HCT116 (cell line): ENCODE measurements around the gene TYK2. TPM values are rescaled to one million over a fixed set of nuclear protein-coding genes. Genes with fewer than 3 reads are reported as not detected.

ENCODE experiments used
- ATAC-seq: fragments of 200-7000 bp; cut with Tn5 transposase; 2 replicates; pipeline ENCODE4 v1.9.1; 2020; ENCODE audit warnings: mild to moderate bottlenecking, moderate library complexity
- BruUV-seq: library from RNA; stranded (reverse); fragments of 400-500 nt; replicated peaks from 2 replicates; lab custom pipeline; 2021; lab: Mats Ljungman, UMichigan
- CTCF ChIA-PET: fragments of 300-600 bp; sonication (Branson Sonifier 250); formaldehyde crosslinking; loops from one replicate; lab custom pipeline; 2021; ENCODE audit warnings: antibody characterized with exemption; lab: Charles Lee
- POLR2A ChIA-PET: fragments of 300-600, 350-600 bp; sonication (Branson Sonifier 250); formaldehyde crosslinking; loops from one replicate; lab custom pipeline; 2021; ENCODE audit warnings: antibody characterized with exemption; lab: Charles Lee
- RAD21 ChIA-PET, 2 experiments: fragments of 300-600 bp; sonication (Branson Sonifier 250); formaldehyde crosslinking; loops; one replicate each; lab custom pipeline; 2023; ENCODE audit warnings: low total read pairs in 2 of 2; ENCODE audit not compliant: uncharacterized antibody in 2 of 2, unreplicated experiment in 2 of 2, low non-redundant PET in 1 of 2; lab: Charles Lee
- DNase-seq: peaks from one replicate; pipeline ENCODE4 v3.0.0-alpha.2; 2010; ENCODE audit warnings: low read depth, low spot score
- H2AFZ ChIP-seq: fragments of 200-600 bp; shearing (Covaris generic), sonication (generic); 2 replicates; pipeline ENCODE4 v1.6.1; 2017; ENCODE audit warnings: low read depth, mixed run types, mixed read lengths, antibody characterized with exemption, low read length; ENCODE audit not compliant: poor library complexity, severe bottlenecking
- H3K27ac ChIP-seq: 2 replicates; pipeline ENCODE4 v1.5.1; 2012; ENCODE audit warnings: low read depth, low read length
- H3K27me3 ChIP-seq: fragments of 200-600 bp; sonication (generic); 2 replicates; pipeline ENCODE4 v1.6.1; 2016; ENCODE audit warnings: mixed run types, low read length, mixed read lengths; ENCODE audit not compliant: insufficient read depth
- H3K36me3 ChIP-seq, 2 experiments: fragments of 200-500 bp in 1 of 2; fragments of 200-600 bp in 1 of 2; sonication (Bioruptor generic) in 1 of 2; sonication (generic) in 1 of 2; 2 replicates each; pipeline versions ENCODE4 v1.5.1 to v1.6.1; 2014 to 2016; ENCODE audit warnings: low read length in 2 of 2, inconsistent platforms in 1 of 2, mixed read lengths in 1 of 2, mixed run types in 1 of 2; ENCODE audit not compliant: insufficient read depth in 2 of 2, control insufficient read depth in 1 of 2
- H3K4me1 ChIP-seq, 2 experiments: fragments of 200-600 bp in 1 of 2; sonication (generic) in 1 of 2; 2 replicates each; pipeline versions ENCODE4 v1.5.1 to v1.6.1; 2012 to 2017; ENCODE audit warnings: low read length in 2 of 2, inconsistent platforms in 1 of 2, mild to moderate bottlenecking in 1 of 2, mixed read lengths in 1 of 2, mixed run types in 1 of 2, moderate library complexity in 1 of 2; ENCODE audit not compliant: insufficient read depth in 2 of 2, control insufficient read depth in 1 of 2
- H3K4me2 ChIP-seq: fragments of 200-600 bp; sonication (generic); 2 replicates; pipeline ENCODE4 v1.6.1; 2017; ENCODE audit warnings: mixed run types, low read length, mixed read lengths
- H3K4me3 ChIP-seq, 2 experiments: fragments of 200-600 bp in 1 of 2; sonication (generic) in 1 of 2; replicated peaks in 1 of 2; 2 replicates each; pipeline ENCODE4 v1.5.1; 2011 to 2016; ENCODE audit warnings: low read length in 2 of 2, control low read depth in 1 of 2, low read depth in 1 of 2, mild to moderate bottlenecking in 1 of 2, mixed read lengths in 1 of 2, mixed run types in 1 of 2
- H3K79me2 ChIP-seq: fragments of 200-600 bp; sonication (generic); 2 replicates; pipeline ENCODE4 v1.6.1; 2017; ENCODE audit warnings: mild to moderate bottlenecking, mixed run types, low read length, moderate library complexity, mixed read lengths; ENCODE audit not compliant: insufficient read depth
- H3K9ac ChIP-seq: fragments of 200-600 bp; sonication (generic); 2 replicates; pipeline ENCODE4 v1.6.1; 2016; ENCODE audit warnings: low read length, mixed read lengths
- H3K9me2 ChIP-seq: fragments of 200-600 bp; sonication (generic), shearing (Covaris generic); 2 replicates; pipeline ENCODE4 v1.6.1; 2017; ENCODE audit warnings: mixed run types, mild to moderate bottlenecking, moderate library complexity; ENCODE audit not compliant: insufficient read depth
- H3K9me3 ChIP-seq, 2 experiments: fragments of 200-500 bp in 1 of 2; fragments of 200-600 bp in 1 of 2; sonication (Bioruptor generic) in 1 of 2; sonication (generic) in 1 of 2; 2 replicates each; pipeline ENCODE4 v1.6.1; 2014 to 2017; ENCODE audit warnings: low read length in 2 of 2, mixed read lengths in 2 of 2, inconsistent platforms in 1 of 2, low read depth in 1 of 2, mild to moderate bottlenecking in 1 of 2, mixed run types in 1 of 2, moderate library complexity in 1 of 2; ENCODE audit not compliant: control insufficient read depth in 1 of 2, insufficient read depth in 1 of 2
- H4K20me1 ChIP-seq: fragments of 200-600 bp; sonication (generic), shearing (Covaris generic); 2 replicates; pipeline ENCODE4 v1.6.1; 2017; ENCODE audit warnings: mixed run types, mild to moderate bottlenecking, moderate library complexity; ENCODE audit not compliant: insufficient read depth
- POLR2AphosphoS5 ChIP-seq: IDR thresholded peaks from 2 replicates; pipeline ENCODE4 v1.6.1; 2011; ENCODE audit warnings: mild to moderate bottlenecking, low read depth, low read length, moderate library complexity
- intact Hi-C: fragments of 100-400 bp; cut with micrococcal nuclease; formaldehyde crosslinking; loops from 2 replicates; pipeline ENCODE4 v1.10.0; 2022
- total RNA-seq: library from RNA; stranded (reverse); gene quantifications from one replicate; pipeline ENCODE4 v1.2.1, GENCODE V29; 2021; ENCODE audit not compliant: unreplicated experiment
- TF ChIP-seq, protein P1 (sequence below): IDR thresholded peaks from 2 replicates; pipeline ENCODE4 v1.6.1; 2012; ENCODE audit warnings: low read depth
- TF ChIP-seq, protein P2 (sequence below): IDR thresholded peaks from 2 replicates; pipeline ENCODE4 v1.6.1; 2011; ENCODE audit warnings: mild to moderate bottlenecking, low read length, moderate library complexity; ENCODE audit not compliant: insufficient replicate concordance; ENCODE audit errors: extremely low read depth

TYK2 gene
- total RNA-seq, 1 experiment from 2014 or later = 110 TPM

DNA sequence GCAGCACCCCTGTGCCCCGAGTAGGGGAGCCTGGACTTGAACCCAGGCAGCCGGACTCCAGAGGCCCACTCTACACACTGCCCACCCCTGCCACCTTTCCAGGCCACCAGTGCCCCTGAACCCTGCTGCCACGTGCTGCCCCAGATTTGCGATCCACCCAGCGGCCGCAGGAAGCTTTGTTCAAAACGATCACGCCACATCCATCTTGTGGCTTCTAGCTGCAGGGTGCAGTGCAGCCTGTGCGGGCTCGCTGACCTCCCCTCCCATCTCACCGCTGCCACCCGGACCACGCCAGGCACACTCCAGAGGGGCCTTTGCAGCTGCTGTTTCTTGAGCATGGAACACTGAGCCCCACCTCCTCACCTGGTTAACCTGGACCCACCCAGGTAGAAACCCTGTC lies 50.8 kb downstream of the TYK2 start:
- TF ChIP-seq, protein P1, sequence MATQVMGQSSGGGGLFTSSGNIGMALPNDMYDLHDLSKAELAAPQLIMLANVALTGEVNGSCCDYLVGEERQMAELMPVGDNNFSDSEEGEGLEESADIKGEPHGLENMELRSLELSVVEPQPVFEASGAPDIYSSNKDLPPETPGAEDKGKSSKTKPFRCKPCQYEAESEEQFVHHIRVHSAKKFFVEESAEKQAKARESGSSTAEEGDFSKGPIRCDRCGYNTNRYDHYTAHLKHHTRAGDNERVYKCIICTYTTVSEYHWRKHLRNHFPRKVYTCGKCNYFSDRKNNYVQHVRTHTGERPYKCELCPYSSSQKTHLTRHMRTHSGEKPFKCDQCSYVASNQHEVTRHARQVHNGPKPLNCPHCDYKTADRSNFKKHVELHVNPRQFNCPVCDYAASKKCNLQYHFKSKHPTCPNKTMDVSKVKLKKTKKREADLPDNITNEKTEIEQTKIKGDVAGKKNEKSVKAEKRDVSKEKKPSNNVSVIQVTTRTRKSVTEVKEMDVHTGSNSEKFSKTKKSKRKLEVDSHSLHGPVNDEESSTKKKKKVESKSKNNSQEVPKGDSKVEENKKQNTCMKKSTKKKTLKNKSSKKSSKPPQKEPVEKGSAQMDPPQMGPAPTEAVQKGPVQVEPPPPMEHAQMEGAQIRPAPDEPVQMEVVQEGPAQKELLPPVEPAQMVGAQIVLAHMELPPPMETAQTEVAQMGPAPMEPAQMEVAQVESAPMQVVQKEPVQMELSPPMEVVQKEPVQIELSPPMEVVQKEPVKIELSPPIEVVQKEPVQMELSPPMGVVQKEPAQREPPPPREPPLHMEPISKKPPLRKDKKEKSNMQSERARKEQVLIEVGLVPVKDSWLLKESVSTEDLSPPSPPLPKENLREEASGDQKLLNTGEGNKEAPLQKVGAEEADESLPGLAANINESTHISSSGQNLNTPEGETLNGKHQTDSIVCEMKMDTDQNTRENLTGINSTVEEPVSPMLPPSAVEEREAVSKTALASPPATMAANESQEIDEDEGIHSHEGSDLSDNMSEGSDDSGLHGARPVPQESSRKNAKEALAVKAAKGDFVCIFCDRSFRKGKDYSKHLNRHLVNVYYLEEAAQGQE = no peak
- TF ChIP-seq, protein P2, sequence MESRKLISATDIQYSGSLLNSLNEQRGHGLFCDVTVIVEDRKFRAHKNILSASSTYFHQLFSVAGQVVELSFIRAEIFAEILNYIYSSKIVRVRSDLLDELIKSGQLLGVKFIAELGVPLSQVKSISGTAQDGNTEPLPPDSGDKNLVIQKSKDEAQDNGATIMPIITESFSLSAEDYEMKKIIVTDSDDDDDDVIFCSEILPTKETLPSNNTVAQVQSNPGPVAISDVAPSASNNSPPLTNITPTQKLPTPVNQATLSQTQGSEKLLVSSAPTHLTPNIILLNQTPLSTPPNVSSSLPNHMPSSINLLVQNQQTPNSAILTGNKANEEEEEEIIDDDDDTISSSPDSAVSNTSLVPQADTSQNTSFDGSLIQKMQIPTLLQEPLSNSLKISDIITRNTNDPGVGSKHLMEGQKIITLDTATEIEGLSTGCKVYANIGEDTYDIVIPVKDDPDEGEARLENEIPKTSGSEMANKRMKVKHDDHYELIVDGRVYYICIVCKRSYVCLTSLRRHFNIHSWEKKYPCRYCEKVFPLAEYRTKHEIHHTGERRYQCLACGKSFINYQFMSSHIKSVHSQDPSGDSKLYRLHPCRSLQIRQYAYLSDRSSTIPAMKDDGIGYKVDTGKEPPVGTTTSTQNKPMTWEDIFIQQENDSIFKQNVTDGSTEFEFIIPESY = no peak
- TF ChIP-seq POLR2AphosphoS5 = no peak
- BruUV-seq = no TSS peak
- no peak overlapping the region for H3K9ac ChIP-seq
- no peaks in the 10 kb centered on the region for H3K9me2 ChIP-seq
- no peaks in the 10 kb centered on the region for H3K27me3 ChIP-seq
- H3K9me3 ChIP-seq = no peaks in the 10 kb centered on the region
- no peaks in the 10 kb centered on the region for H4K20me1 ChIP-seq
- intact Hi-C loops = no loop called here
- CTCF ChIA-PET = no interaction called here
- H3K4me2 ChIP-seq = no peak overlapping the region
- peaks cover 62% of the 10 kb centered on the region for H3K79me2 ChIP-seq
- no peak overlapping the region for H2AFZ ChIP-seq
- H3K36me3 ChIP-seq = peaks cover 27 to 44% of the 10 kb centered on the region in 2 experiments
- H3K27ac ChIP-seq = no peak overlapping the region
- ATAC-seq = no peak
- POLR2A ChIA-PET = no interaction called here
- H3K4me3 ChIP-seq = no peak overlapping the region
- H3K4me1 ChIP-seq = peaks cover 6 to 17% of the 10 kb centered on the region in 2 experiments; a peak in 3 of 4 replicates
- RAD21 ChIA-PET = no interaction called here
- no peak for DNase-seq
